ENCODE results near the gene COL4A1. TPM values are rescaled to one million over a fixed set of nuclear protein-coding genes. Genes with fewer than 3 reads are reported as not detected.
A peak's percentile ranks its signal among the peaks of the same experiment; 100 is the strongest.

COL4A1 gene
- polyA plus RNA-seq, 12 donors: 354 to 839 (median 642) TPM

DNA sequence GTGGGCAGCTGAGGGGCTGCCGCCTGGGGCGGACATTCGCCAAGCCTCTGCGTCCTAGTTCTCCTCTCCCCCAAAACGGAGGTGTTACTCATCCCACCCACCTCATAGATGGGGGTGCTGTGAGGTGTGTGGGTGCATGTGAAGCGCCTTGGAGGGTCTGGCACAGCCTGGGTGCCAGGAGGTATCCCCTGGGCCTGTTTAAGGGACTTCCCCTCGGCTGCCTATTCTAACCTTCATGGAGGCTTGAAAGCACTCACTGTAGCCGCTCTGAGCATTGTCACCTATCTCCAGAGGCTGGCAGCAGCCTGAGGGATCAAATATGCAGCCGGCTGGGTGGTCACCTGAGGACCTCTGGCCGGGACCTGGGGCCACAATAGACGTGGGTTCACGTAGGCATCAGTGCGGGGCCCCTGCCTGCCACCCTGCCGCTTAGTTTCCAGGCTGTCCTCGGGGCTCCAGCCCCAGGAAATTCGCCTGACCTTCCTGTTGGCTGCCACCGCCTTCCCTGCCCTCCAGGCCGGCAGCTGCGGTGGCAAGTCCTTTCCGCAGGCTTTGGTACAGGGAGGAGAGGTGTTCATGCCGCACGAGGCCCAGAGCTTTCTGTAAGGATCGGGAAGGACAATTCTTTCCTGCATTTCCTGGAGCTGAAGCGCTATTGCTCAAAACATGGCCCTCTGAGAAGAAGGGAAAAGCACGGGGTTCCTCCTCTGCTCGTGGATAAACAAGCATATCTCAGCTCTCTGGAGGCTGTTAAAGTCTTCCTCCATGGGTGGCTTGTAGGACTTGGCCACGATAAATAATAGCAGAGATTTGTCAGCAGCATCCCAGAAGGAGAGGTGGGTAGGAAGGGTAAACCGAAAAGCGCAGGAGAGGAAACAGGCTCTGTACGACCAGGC lies 4.7 kb upstream of the COL4A1 start:
- no peak for DNase-seq

- no peak for DNase-seq
Measured at GRCh38 chr13:110310541-110311442, 3.8 kb upstream of the COL4A1 start.

GRCh38 chr13:110309661-110310524 lies 2.9 kb upstream of the COL4A1 start:
- DNase-seq: no peak

DNA sequence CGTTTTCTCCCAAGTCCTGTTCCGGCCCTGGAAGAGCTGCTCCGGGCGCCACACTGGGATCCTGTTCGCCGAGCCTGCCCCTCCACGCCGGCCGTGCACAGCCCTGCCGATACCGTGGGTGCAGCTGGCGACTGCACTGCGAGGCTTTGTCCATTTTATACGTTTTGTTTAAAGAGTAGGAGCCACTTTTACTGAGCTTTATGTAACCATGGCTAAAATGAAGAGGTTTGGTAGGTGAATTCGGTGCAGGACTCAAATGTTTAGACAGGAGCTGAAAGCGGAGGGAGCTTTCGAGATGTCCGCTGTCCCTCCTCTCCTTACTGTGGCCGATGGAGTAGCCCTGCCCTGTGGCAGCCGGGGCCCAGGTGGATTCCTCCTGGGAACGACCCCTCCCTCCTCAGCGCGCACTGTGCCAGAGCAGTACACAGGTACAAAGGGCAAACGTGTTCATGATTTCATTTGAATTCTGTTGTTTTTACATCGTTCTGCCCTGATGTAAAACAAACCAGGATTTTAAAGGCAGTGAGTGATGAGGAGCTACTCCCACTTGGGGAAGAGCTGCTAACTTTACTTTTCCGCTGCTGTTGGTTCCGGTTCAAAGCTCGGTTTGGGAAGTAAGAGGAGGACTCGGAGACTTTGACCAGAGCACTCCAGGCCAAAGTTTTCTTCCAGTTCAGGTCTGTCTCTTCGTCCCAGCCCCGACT lies 1.9 kb upstream of the COL4A1 start:
- no peak for DNase-seq

DNA sequence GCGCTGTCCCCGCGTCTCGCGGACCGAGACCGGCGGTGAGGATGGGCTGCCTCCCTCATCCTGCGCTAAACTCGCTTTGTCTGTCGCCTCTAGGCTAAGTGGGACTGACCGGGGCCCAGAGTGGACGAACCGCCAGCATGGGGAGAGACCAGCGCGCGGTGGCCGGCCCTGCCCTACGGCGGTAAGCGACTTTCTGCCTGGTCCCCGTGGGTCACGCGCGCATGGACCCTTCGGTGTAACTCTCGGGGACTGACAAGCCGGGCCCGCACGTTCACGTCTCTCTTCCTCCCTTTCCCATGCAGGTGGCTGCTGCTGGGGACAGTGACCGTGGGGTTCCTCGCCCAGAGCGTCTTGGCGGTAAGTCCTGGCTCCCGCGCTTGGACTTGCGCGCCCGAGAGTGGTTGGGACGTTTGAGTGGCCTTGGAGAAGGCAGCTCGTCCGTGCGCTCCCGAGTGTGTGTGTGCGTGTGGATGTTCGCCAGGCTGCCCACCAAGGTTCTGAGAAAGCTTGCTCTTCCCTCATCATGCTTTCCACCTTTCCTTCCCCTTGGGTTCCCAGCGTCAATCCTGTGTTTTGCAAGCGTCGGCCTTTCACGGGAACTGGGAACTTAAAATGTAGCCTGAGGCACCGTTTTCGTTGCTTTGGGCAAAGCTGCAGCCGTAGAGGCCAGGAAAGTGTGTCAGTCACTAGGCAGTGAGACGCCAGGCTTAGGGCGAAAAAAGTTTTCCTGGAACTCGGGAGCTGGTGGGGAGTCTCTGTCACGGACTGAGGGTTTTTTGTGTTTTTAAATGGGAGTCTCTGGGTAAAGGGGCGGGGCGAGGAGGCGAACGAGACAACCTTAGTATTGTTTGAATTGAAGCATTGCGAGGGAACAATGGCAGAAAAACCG lies 1.1 kb upstream of the COL4A1 start:
- peak; percentile 68 for DNase-seq

DNA sequence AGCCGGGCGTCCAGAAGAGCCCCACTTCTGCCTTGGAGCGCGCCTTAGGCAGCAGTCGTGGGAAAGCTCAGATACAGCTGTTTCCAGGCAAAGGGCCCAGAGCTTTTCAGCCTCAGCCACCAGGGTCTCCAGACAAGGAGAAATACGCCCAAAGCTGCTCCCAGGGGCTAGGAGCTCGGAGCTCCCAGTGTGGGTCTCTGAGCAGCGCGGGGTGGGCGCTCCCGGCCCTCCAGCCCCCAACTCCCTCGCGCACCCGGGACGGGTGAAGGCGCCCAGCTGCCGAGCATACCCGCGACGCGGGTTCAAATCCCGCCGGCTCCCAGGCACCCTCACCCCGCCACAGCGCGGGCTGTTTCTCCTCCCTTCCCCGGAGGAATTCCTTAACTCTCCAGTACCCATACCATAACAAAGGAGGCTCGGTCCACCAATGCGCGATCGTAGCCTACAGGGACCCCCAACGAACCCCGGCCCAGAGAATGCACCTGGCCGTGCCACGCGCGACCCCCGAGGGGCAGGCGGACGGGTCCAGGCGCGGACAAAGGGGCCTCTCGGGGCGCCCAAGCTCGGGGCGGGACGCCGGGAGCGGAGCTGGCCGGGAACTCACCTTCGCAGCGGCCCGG lies 507 bp downstream of the COL4A1 start:
- DNase-seq: peak; percentile 69

GRCh38 chr13:110305949-110306339 lies 1.0 kb downstream of the COL4A1 start:
- DNase-seq: no peak

DNA sequence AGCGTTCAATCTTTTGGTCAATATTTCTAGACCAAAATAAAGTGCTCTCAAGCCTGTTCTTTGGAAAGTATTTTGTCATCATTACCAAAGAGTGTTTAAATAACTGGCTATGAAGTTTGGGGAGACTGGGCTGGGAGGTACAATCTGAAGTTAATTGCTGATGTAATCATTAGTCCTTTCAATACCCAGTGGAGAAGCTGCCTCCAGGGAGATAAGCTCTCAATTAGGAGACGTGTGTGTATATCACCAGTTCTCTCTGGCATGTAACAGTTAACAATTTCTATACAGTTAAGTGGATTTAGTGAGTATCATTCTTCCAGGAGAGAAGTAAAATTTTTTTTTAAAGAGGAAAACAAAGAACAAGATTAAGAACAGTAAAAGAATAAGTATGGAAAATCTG lies 1.4 kb downstream of the COL4A1 start:
- no peak for DNase-seq

DNA sequence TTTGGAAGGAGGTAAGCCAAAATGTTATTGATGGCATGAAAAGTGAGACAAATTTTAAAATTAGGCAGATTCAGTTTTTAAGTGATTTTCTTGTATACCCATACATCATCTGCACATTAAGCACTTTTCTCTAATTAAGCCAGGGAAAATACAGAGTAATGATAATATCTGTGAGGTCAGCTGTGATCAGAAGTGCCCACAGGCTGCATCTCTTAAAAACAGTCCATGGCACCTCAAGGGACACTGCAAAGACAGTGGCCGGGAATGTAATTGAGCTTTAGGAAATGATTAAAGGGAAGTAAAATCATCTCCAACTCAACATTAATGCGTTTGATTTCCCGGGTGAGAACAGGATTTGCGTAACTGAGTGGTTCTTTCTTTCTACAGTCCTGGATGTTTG lies 2.0 kb downstream of the COL4A1 start:
- DNase-seq: no peak

DNA sequence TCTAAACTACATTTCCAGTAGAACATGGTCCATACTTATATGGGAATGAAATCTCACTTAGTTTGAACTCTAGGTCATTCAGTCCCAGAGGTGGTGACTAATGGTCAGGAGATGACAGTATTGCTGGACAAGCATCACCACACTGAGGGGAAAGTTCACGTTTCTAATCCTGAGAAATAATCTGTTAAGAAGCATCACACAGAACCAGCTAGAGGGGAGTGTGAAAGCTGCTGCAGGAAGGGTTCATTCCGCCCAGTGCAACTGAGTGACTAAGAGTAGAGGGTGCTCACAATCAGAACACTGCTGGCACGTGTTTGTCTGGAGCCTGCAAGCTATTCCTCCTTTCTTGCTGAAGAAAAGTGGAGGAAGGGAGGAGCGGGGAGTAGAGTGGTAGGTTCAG lies 2.7 kb downstream of the COL4A1 start:
- DNase-seq: no peak

DNA sequence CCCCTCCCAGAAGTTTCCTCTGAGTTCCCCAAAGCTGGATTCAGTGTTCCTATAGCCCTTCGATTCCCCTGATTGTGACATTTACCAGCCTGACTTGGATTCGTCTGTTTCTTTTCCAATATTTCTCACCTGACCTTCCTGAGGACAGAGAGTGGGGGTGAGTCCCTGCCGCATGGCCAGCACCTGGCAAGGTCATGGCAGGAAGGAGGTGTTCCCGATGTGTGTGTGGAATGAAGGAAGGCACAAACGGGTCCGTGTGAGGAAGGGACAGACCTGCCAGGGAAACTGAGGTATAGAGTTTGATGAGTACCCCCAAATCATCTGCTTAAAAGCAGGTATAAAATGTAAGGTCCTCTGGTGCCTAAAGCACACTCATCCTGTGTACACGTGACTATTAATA lies 3.3 kb downstream of the COL4A1 start:
- DNase-seq: no peak

- no peak for DNase-seq
Measured at GRCh38 chr13:110302997-110303396, 4.0 kb downstream of the COL4A1 start.

DNA sequence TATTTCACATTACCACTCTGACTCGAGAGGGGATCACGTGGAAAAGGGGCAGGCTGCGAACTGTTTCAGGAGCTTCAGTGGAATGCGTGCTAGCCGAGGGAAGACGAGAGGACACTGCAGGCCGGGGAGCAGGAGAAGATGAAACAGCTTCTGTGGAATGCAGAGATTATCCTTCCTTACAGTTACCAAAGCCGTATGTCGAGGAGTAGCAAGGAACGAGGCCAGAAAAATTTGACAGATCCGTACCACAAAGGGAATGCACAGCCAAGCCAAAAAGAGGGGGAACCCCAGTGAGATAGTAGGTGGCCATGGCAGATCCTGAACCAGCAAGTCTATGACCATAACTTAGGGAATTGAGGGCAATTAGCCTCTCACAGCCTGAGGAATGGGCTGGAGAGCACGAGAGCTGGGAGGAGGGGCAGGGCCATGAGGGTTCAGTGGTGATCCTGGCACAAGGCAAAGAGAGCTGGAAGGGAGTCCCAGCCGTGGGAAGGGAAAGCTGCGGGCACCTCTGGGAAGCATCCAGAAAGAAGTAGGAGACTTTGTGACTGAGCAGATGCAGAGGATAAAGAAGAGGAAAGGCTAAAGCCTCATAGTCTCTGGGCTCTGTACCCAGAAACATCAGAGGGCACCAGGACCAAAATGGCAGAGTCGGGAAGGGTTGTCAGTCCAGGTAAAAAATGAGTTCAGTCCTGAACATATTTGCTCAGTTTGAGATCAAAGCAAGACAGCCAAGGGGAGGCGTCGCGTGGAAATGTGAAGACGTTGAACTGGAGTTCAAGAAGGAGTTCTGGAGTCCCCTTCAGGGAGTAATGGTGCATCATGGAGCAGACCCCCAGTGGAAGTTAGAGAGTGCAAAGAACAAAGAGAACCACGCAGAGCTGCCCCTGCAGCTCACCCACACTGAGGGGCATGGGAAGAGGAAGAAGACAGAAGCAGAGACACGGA lies 5.1 kb downstream of the COL4A1 start:
- DNase-seq: no peak

GRCh38 chr13:110301083-110301482 lies 5.9 kb downstream of the COL4A1 start:
- DNase-seq: no peak

- no peak for DNase-seq
Measured at GRCh38 chr13:110300090-110300815, 6.7 kb downstream of the COL4A1 start.

DNA sequence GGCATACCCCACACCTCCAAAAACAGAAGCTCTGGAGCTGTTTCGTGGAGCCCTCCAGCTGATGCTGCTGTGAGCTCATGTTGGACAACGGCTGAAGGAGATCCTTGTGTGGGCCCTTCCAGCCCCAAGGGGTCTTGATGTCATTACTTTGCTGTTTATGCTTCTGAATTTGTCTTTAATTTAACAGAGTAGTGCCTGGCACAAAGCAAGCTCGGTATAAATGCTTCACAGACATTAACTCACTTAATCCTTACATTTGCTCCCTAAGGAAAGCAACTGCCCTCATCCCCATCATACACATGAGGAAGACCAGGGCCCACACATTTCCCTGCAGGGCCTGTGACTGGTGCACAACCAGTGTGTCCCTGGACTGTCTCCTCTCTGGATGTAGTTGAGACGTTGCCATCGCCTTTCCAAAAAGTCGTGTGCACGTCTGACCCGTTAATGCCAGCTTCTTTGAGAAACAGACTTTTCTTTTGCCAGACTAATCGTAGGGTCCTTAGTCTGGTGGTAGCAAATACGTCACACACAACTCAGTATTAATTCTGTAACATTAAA lies 7.6 kb downstream of the COL4A1 start:
- DNase-seq: no peak
